Subcutaneous adipose tissue (tissue), 4 donors: Measurements from ENCODE around the gene CABLES1. TPM values are rescaled to one million over a fixed set of nuclear protein-coding genes. Genes with fewer than 3 reads are reported as not detected.

ENCODE experiments used
- total RNA-seq, 4 donors: library from RNA; depleted of rRNA; stranded (reverse); fragments of >200 nt; gene quantifications; one replicate each; pipeline ENCODE4 v1.1.0, GENCODE V29; 2016
- TF ChIP-seq, protein P1 (sequence below): fragments of 450-650 bp; IDR thresholded peaks from one replicate; pipeline ENCODE4 v1.5.1; 2016; ENCODE audit warnings: low read depth, mild to moderate bottlenecking, control low read depth, antibody characterized with exemption, moderate library complexity

CABLES1 gene
- total RNA-seq, 4 donors from 2014 or later = 22.5 to 50.7 (median 46.4) TPM

DNA sequence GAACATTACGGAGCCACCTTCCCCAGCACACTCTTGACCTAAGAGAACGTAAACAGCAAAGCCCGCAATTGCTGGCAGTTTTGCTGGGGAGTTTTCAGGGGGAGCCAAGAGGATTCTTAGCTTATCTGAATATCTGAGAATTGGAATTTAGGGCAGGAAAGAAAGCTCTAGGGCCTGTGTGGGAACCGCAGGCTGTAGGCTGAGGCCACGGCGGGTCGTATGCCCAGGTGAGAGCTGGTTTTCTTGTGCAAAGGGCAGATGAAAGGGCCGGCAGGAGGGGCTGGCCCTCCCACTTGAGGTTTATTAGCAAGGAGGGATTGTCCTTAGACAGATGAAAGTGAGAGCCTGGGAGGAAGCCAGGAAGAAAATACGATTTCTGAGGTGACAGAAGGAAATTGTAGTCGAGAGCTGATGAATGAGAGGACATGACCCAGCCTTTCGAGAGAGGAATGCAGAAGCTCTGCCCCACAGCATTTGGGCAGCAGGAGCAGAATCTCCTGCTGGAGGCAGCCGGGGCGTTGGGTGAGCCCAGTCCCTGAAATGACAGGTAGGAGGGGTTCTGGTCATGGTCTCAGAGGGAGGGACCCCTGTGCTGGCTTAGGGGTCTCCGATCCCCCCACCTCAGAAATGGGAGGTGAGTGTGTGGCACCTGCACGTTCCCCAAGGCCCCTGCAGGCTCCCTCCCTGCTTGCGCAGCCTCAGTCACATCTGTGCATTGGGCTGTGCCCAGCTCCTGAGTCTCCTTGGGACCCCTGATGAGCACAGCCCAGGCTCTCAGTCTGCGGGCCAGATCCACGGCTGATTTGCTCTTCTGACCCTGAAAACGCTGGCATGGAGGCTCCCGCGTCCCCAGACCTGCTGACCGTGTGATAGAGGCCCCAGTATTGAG, 61.1 kb downstream of the CABLES1 start:
- TF ChIP-seq, protein P1, sequence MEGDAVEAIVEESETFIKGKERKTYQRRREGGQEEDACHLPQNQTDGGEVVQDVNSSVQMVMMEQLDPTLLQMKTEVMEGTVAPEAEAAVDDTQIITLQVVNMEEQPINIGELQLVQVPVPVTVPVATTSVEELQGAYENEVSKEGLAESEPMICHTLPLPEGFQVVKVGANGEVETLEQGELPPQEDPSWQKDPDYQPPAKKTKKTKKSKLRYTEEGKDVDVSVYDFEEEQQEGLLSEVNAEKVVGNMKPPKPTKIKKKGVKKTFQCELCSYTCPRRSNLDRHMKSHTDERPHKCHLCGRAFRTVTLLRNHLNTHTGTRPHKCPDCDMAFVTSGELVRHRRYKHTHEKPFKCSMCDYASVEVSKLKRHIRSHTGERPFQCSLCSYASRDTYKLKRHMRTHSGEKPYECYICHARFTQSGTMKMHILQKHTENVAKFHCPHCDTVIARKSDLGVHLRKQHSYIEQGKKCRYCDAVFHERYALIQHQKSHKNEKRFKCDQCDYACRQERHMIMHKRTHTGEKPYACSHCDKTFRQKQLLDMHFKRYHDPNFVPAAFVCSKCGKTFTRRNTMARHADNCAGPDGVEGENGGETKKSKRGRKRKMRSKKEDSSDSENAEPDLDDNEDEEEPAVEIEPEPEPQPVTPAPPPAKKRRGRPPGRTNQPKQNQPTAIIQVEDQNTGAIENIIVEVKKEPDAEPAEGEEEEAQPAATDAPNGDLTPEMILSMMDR = no peak

DNA sequence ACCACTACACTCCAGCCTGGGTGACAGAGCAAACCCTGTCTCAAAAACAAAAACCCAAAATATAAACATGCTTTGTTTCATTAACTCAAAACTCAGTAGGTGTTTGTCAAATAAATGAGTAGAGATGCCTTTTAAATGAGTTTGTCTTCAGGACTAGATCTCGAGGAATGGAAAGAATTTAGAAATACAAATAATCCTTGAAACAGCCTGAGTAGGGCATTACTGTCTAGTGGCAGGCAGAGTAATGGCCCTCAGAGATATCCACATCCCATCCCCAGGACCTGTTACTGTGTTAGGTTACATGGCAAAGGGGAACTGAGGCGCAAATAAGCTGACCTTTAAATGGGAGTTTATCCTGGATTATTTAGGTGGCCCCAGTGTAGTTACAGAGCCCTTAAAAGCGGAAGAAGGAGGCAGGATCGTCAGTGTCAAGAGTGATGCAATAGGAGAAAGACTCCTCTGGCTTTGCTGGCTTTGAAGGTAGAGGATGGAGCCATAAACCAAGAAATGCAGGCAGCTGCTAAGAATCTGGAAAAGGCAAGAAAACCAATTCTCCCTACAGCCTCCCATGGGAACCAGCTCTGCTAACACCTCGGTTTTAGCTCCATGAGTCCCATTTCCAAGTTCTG, 63.0 kb downstream of the CABLES1 start:
- TF ChIP-seq, protein P1 = no peak

DNA sequence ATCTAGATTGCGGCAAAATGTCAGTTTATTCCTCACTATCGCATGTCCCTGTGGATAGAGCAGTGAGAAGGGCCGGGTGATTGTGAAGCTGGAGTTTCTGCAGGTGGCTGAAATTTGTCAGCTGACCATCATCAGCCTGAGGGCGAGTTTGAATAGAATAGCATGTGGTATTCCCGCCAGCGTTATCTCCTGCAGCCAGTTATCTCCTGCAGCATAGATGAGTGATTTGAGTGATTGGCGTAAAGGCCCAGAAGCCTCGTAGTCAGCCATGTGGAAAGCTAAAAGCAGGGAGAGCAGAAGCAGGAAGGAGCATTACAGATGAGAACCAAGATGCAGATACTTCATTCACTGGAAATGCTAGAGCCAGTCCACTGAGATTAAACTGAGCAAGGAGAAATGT, 65.5 kb downstream of the CABLES1 start:
- TF ChIP-seq, protein P1 = no peak

DNA sequence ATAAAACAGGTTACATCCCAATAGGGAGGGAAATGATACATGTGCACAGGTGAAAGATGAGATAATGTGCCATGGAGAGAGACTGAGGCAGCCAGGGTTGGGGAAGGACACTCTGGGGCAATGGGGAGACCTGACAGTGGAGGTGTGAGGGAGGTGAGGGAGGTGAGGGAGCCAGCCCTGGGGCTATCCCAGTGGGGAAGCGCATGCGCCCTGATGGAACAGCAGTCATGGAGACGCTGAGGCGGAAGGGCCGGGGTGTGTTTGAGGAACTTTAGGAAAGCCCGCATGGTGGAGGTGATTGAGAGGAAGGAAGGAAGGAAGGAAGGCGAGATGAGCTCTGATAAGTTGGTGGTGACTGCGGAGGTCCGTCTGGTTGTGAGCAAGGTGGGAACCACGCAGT, 66.5 kb downstream of the CABLES1 start:
- TF ChIP-seq, protein P1 = no peak

DNA sequence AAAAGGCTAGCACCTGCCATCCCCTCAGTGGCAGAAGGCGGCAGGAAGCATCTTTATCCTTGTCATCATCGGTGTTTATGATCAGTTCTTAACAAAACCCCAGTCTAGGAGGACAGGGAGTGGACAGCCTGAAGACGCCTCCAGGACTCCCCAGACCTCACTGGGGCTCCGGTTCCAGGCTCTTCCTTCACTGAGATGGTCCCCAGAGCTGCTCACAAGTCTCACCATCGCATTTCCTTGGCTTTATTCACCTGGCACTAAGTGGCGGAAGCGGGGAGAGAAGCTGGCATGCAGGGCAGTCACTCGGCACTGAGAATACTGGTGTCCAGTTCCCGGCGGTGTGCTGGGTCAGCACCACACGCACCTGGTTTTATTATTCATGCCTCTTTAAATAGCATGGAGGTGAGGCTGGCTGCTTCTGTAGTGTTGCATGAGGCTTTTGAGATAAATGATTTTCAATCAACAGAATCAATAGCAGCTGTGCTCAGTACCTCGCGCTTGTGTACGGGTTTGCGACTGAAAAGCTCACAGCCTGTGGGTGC, 68.7 kb downstream of the CABLES1 start:
- TF ChIP-seq, protein P1 = no peak

DNA sequence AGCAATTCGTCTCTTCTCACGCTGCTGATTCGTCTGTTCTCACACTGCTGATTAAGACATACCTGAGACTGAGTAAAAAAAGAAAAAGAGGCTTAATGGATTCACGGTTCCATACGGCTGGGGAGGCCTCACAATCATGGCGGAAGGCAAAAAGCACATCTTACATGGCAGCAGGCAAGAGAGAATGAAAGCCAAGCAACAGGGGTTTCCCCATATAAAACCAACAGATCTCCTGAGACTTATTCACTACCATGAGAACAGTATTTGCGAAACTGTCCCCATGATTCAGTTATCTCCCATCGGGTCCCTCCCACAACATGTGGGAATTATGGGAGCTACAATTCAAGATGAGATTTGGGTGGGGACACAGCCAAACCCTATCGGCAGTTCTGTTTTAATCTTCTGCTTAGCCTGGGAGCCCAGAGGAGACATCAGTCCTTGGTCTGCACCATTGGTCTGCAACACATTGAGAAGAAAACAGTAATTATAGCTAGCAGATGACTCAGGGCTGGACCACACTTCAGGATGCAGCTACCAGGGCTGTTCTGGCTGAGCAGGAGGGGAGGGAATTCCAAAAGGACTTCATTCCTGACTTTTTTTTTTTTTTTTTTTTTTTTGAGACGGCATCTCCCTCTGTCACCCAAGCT, 69.4 kb downstream of the CABLES1 start:
- TF ChIP-seq, protein P1 = no peak

DNA sequence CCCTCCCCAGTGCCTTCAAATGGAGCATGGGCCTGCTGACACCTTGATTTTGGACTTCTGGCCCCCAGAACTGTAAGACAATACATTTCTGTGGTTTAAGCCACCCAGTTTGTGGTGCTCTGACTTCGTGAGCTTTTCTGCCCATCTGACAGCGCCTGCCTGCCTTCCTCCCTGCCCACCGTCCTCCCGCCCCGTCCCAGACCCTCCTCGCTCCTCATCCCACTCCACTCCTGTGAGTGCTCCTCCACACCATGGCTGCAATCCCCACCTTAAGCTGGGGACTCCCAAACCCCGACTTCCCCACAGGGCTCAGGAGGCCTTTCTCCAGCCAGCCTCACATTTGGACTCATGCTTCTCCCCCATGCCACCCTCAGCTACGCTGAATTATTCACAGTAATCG, 70.7 kb downstream of the CABLES1 start:
- TF ChIP-seq, protein P1 = no peak
